ENCODE results near the gene NPAT. TPM values are rescaled to one million over a fixed set of nuclear protein-coding genes. Genes with fewer than 3 reads are reported as not detected.

Gene NPAT
- total RNA-seq = 22.7 and 28.9 TPM in 2 replicates

DNA sequence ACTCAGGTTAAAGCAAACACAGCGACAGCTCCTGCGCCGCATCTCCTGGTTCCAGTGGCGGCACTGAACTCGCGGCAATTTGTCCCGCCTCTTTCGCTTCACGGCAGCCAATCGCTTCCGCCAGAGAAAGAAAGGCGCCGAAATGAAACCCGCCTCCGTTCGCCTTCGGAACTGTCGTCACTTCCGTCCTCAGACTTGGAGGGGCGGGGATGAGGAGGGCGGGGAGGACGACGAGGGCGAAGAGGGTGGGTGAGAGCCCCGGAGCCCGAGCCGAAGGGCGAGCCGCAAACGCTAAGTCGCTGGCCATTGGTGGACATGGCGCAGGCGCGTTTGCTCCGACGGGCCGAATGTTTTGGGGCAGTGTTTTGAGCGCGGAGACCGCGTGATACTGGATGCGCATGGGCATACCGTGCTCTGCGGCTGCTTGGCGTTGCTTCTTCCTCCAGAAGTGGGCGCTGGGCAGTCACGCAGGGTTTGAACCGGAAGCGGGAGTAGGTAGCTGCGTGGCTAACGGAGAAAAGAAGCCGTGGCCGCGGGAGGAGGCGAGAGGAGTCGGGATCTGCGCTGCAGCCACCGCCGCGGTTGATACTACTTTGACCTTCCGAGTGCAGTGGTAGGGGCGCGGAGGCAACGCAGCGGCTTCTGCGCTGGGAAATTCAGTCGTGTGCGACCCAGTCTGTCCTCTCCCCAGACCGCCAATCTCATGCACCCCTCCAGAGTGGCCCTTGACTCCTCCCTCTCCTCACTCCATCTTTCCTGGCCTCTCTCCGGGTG, at the start of gene NPAT, which contains the start of gene ATM:
Gene NPAT (minus strand): TSS at position 65 of the 774 bp plus-strand sequence. CDS start 102 bp downstream, outside the sequence.
Gene ATM (plus strand): TSS at position 494 of the 774 bp plus-strand sequence. CDS start 4,558 bp downstream, outside the sequence.

DNA sequence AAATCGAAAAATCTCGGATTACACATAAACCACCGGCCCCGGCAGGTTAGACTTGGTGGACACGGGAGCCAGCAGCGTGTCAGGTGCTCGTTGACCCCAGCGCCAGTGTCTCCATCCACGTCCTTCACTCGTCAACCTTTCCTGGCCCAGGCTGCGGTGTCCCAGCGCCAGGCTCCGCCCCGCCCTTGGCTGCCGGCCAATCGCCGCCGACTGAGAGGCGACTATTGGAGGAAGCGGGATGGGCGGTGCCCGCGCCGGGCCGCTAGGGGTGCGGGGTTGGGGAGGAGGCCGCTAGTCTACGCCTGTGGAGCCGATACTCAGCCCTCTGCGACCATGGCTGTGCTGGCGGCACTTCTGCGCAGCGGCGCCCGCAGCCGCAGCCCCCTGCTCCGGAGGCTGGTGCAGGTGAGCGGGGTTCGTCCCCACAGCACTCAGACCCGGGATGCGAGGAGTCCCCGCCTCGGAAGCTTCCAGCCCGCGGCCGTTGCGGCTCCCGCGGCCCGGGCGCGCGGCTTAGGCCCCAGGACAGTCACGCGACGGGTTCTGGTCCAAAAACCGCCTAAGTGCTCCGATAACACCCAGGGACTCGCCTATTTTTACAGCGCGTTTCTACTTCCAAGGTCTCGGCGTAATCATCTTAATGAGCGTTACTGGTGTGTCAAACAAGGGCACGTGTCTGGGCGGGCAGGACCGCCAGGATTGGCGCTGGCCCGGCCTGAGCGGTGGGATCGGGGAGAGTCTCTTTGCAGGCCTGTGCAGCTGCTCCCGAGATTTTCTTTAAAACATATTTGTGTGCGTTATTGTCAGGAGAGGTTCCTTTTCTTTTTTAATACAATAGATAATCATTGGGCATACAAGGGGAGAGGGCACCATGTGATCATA, 100.9 kb downstream of the NPAT start, which contains the start of gene ACAT1:
Gene ACAT1 (plus strand): TSS at position 294 of the 882 bp plus-strand sequence. CDS start 40 bp downstream, at position 334.

Small RNA genes within 50 kb of the gene (small RNA-seq; reads per million reads assigned to genes)
- not detected for gene RF00019

Other genes with a start within 250 kb of the NPAT start
- gene CUL5, start 213.7 kb downstream of the NPAT start, total RNA-seq = 48.8 and 52.5 TPM in 2 replicates
- gene ACAT1, start 101.1 kb downstream of the NPAT start, total RNA-seq = 102 and 106 TPM in 2 replicates
- 125 and 153 TPM in 2 replicates for gene ATM, start 429 bp upstream of the NPAT start, total RNA-seq
- 0.65 and 1.5 TPM in 2 replicates for gene C11orf65, start 244.9 kb upstream of the NPAT start, total RNA-seq

All from articular chondrocyte of knee joint (primary cell).